ENCODE measurements around the gene EFHC1. TPM values are rescaled to one million over a fixed set of nuclear protein-coding genes. Genes with fewer than 3 reads are reported as not detected.

EFHC1 gene
- total RNA-seq, 2 experiments from 2014 or later, result 3.4 to 4.8 TPM

DNA sequence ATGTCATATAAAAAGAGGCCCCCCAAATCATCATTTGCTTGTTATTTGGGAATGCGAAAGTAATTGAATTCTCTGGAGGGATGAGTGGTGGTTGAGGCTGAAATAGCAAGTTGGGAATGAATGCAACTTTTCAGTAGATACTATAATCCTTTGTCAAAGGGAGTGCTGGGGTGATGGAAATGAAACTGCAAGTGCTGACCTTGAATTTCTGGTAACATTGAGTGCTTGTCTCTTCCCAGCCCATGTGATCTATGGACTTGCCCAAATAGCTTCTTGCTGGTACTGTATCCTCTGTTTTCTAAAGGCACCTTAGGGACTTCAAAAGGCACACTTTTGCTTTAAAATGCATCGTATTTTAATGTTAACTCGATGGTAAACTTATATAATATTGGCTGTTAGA, 43.4 kb upstream of the EFHC1 start:
- peaks cover 53% of the 10 kb centered on the region for H3K36me3 Mint-ChIP-seq (ENCODE audit: low read depth)
- ChIA-PET CTCF (interaction anchor here (1.2 to 1.4 kb wide), 2 partner anchors 14 to 23 kb away, joined by 5 to 6 read pairs; partner anchors contain the start of gene PAQR8), POLR2A (interaction anchor here (0.9 to 9.0 kb wide), 8 partner anchors 10 to 91 kb away, joined by 3 to 83 read pairs (median 9); partner anchors contain the start of genes MCM3 and PAQR8)
- intact Hi-C loops (cut with DNase I, micrococcal nuclease), result loop anchor here in 1 of 2 experiments (2.0 kb wide), 2 partner anchors 14 kb away; partner anchors contain the start of gene PAQR8
- peaks cover 7% of the 10 kb centered on the region for H3K9me3 Mint-ChIP-seq
- DNase-seq, result no peak
- peaks cover 83% of the 10 kb centered on the region for H3K4me1 Mint-ChIP-seq (ENCODE audit: low read depth)
- H3K27me3 Mint-ChIP-seq, result no peaks in the 10 kb centered on the region
- H3K4me1 ChIP-seq (ENCODE audit: insufficient read depth, low read length), result peaks cover 41% of the 10 kb centered on the region
- ATAC-seq (ENCODE audit: poor library complexity), result no peak
- peak overlapping the region in 1 of 2 donors; percentile 44 for H3K27ac ChIP-seq (ENCODE audit: low read depth in 1 of 2, low read length in 2 of 2)
- H3K36me3 ChIP-seq (ENCODE audit: insufficient read depth, low read length), result peaks cover 32% of the 10 kb centered on the region
- TF ChIP-seq, protein P1, sequence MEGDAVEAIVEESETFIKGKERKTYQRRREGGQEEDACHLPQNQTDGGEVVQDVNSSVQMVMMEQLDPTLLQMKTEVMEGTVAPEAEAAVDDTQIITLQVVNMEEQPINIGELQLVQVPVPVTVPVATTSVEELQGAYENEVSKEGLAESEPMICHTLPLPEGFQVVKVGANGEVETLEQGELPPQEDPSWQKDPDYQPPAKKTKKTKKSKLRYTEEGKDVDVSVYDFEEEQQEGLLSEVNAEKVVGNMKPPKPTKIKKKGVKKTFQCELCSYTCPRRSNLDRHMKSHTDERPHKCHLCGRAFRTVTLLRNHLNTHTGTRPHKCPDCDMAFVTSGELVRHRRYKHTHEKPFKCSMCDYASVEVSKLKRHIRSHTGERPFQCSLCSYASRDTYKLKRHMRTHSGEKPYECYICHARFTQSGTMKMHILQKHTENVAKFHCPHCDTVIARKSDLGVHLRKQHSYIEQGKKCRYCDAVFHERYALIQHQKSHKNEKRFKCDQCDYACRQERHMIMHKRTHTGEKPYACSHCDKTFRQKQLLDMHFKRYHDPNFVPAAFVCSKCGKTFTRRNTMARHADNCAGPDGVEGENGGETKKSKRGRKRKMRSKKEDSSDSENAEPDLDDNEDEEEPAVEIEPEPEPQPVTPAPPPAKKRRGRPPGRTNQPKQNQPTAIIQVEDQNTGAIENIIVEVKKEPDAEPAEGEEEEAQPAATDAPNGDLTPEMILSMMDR (IDR thresholded peaks at IDR 0.05), result no peak
- no peaks in the 10 kb centered on the region for H3K9me3 ChIP-seq (ENCODE audit: control insufficient read depth in 1 of 2, insufficient read depth in 1 of 2, low read length in 2 of 2)
- H3K27ac Mint-ChIP-seq, result peak overlapping the region; percentile 80
- H3K4me3 Mint-ChIP-seq, result peak overlapping the region; percentile 70
- H3K27me3 ChIP-seq (ENCODE audit: control insufficient read depth in 1 of 2, insufficient read depth in 2 of 2, low read length in 2 of 2), result no peaks in the 10 kb centered on the region
- no peak overlapping the region for H3K4me3 ChIP-seq (ENCODE audit: low read length)

DNA sequence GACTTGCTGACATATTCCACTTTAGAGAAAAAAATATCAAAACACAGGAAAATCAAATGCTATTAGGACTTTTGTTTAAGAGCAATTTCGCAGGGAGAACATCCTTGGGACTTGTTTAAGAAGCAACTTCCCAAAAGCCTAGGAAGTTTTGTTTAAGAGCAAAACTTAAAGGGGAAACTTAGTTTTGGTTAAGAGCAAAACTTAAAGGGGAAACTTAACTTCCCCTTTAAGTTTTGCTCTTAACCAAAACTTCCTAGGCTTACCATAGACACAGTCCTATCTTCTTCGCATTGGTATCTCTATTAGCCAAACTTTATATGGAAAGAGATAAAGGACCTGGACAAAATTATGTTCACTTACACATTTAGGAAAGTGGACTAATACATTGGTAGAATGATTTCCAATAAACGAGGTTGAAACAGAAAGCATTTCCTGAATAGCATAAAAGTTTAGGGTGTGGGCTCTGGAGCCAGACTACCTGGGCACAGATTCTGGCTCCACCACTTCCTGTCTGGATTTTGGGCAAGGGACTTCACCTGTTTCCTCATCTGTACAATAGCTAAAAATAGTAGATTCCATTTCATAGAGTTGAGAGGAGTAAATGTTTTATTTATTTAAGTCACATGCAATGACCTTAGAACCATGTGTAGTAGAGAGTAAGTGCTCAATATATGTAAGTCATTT, 42.5 kb upstream of the EFHC1 start:
- Mint-ChIP-seq H3K4me3 (peak overlapping the region; percentile 70), H3K4me1 (ENCODE audit: low read depth) (peaks cover 82% of the 10 kb centered on the region), H3K36me3 (ENCODE audit: low read depth) (peaks cover 52% of the 10 kb centered on the region), H3K9me3 (peaks cover 7% of the 10 kb centered on the region), H3K27me3 (no peaks in the 10 kb centered on the region), H3K27ac (peak overlapping the region; percentile 80)
- Histone ChIP-seq H3K27me3 (ENCODE audit: control insufficient read depth in 1 of 2, insufficient read depth in 2 of 2, low read length in 2 of 2) (no peaks in the 10 kb centered on the region), H3K36me3 (ENCODE audit: insufficient read depth, low read length) (peaks cover 25% of the 10 kb centered on the region), H3K9me3 (ENCODE audit: control insufficient read depth in 1 of 2, insufficient read depth in 1 of 2, low read length in 2 of 2) (no peaks in the 10 kb centered on the region), H3K4me1 (ENCODE audit: insufficient read depth, low read length) (peaks cover 41% of the 10 kb centered on the region), H3K27ac (ENCODE audit: low read depth in 1 of 2, low read length in 2 of 2) (no peak overlapping the region), H3K4me3 (ENCODE audit: low read length) (no peak overlapping the region)
- ChIA-PET POLR2A (interaction anchor here (0.8 to 9.0 kb wide), 8 partner anchors 11 to 92 kb away, joined by 3 to 83 read pairs (median 6); partner anchors contain the start of genes MCM3 and PAQR8), CTCF (interaction anchor here (0.6 to 1.4 kb wide), 2 partner anchors 22 to 30 kb away, joined by 4 to 5 read pairs; no protein-coding TSS in a partner anchor)
- intact Hi-C loops (cut with DNase I, micrococcal nuclease), result loop anchor here in 1 of 2 experiments (2.0 kb wide), 2 partner anchors 13 to 15 kb away; partner anchors contain the start of gene PAQR8
- peak; percentile 72 for ATAC-seq (ENCODE audit: poor library complexity)
- TF ChIP-seq, protein P1 (IDR thresholded peaks at IDR 0.05), result no peak
- DNase-seq, result peak in 5 of 14 experiments; percentile 12 to 47 (median 33)

- peaks cover 31% of the 10 kb centered on the region for H3K4me1 ChIP-seq (ENCODE audit: insufficient read depth, low read length)
- no peaks in the 10 kb centered on the region for H3K9me3 ChIP-seq (ENCODE audit: control insufficient read depth in 1 of 2, insufficient read depth in 1 of 2, low read length in 2 of 2)
- H3K4me3 ChIP-seq (ENCODE audit: low read length), result no peak overlapping the region
- H3K27me3 Mint-ChIP-seq, result no peaks in the 10 kb centered on the region
- H3K9me3 Mint-ChIP-seq, result peaks cover 5% of the 10 kb centered on the region
- no peaks in the 10 kb centered on the region for H3K27me3 ChIP-seq (ENCODE audit: control insufficient read depth in 1 of 2, insufficient read depth in 2 of 2, low read length in 2 of 2)
- TF ChIP-seq, protein P1 (IDR thresholded peaks at IDR 0.05), result no peak
- H3K27ac Mint-ChIP-seq, result peak overlapping the region; percentile 83
- H3K4me1 Mint-ChIP-seq (ENCODE audit: low read depth), result peaks cover 81% of the 10 kb centered on the region
- ChIA-PET POLR2A (interaction anchor here (0.8 to 1.1 kb wide), 2 partner anchors 9 to 19 kb away, joined by 3 to 11 read pairs; partner anchors contain the start of gene PAQR8), CTCF (no interaction called here)
- no peak overlapping the region for H3K4me3 Mint-ChIP-seq
- H3K36me3 Mint-ChIP-seq (ENCODE audit: low read depth), result peaks cover 54% of the 10 kb centered on the region
- intact Hi-C loops (cut with DNase I, micrococcal nuclease), result loop anchor here in 1 of 2 experiments (2.0 kb wide), 1 partner anchor 18 kb away; no protein-coding TSS in a partner anchor
- ATAC-seq (ENCODE audit: poor library complexity) (no peak), DNase-seq (no peak)
- no peak overlapping the region for H3K27ac ChIP-seq (ENCODE audit: low read depth in 1 of 2, low read length in 2 of 2)
- H3K36me3 ChIP-seq (ENCODE audit: insufficient read depth, low read length), result peaks cover 6% of the 10 kb centered on the region
Observed at GRCh38 chr6:52381249-52381648, 38.9 kb upstream of the EFHC1 start.
